Lung (tissue), 12 donors: ENCODE results near the gene PRCD. TPM values are rescaled to one million over a fixed set of nuclear protein-coding genes. Genes with fewer than 3 reads are reported as not detected.

Experiments
- ATAC-seq: fragments of 200-7000 bp; cut with Tn5 transposase; one replicate; pipeline ENCODE4 v1.9.1; 2020; ENCODE audit warnings: moderate number of reproducible peaks; ENCODE audit not compliant: insufficient read depth, low FRiP score
- DNase-seq, 3 donors: peaks; one replicate each; pipeline ENCODE4 v3.0.0-alpha.2; 2013 to 2017
- H3K27ac ChIP-seq, 2 donors: one replicate each; pipeline ENCODE4 v1.5.1; 2013; ENCODE audit warnings: mild to moderate bottlenecking in 2 of 2, moderate library complexity in 2 of 2, control low read depth in 1 of 2, inconsistent platforms in 1 of 2, low read depth in 1 of 2, low read length in 1 of 2
- H3K27me3 ChIP-seq, 3 donors: one replicate each; pipeline ENCODE4 v1.5.1; 2013; ENCODE audit warnings: low read length in 2 of 3; ENCODE audit not compliant: control insufficient read depth in 3 of 3, insufficient read depth in 3 of 3
- H3K36me3 ChIP-seq, 4 donors: one replicate each; pipeline ENCODE4 v1.5.1; 2013; ENCODE audit warnings: low read length in 4 of 4, mild to moderate bottlenecking in 1 of 4, moderate library complexity in 1 of 4; ENCODE audit not compliant: control insufficient read depth in 4 of 4, insufficient read depth in 4 of 4
- H3K4me1 ChIP-seq, 5 donors: one replicate each; pipeline ENCODE4 v1.5.1; 2013; ENCODE audit warnings: low read length in 5 of 5, mild to moderate bottlenecking in 2 of 5, moderate library complexity in 1 of 5; ENCODE audit not compliant: control insufficient read depth in 5 of 5, insufficient read depth in 5 of 5
- H3K4me3 ChIP-seq: one replicate; pipeline ENCODE4 v1.5.1; 2013; ENCODE audit warnings: mild to moderate bottlenecking, control low read depth, moderate library complexity
- H3K9ac ChIP-seq, 2 donors: one replicate each; pipeline ENCODE4 v1.5.1; 2013; ENCODE audit warnings: low read length in 2 of 2, control low read depth in 1 of 2; ENCODE audit not compliant: insufficient read depth in 1 of 2
- H3K9me3 ChIP-seq, 4 donors: one replicate each; pipeline ENCODE4 v1.5.1; 2013; ENCODE audit warnings: low read length in 3 of 4, mild to moderate bottlenecking in 1 of 4, moderate library complexity in 1 of 4; ENCODE audit not compliant: control insufficient read depth in 4 of 4, insufficient read depth in 3 of 4
- CTCF ChIP-seq: IDR thresholded peaks from 2 replicates; pipeline ENCODE4 v1.5.1; 2012; ENCODE audit warnings: mild to moderate bottlenecking; ENCODE audit errors: control extremely low read depth, extremely low read depth
- WGBS, 2 donors: extraction: QIAGEN DNeasy Blood & Tissue Kit; methylation state at CpG; one replicate each; pipeline ENCODE4 v1.1.7; 2013; 5-methylcytosine and 5-hydroxymethylcytosine counted together
- polyA plus RNA-seq, 2 donors: library from polyadenylated mRNA; stranded (reverse); fragments of 200-250 nt; gene quantifications; one replicate each; pipeline ENCODE4 v1.2.1, GENCODE V29; 2013
- total RNA-seq, 2 donors: library from RNA; depleted of rRNA in 1 of 2; stranded (reverse); fragments of >200 nt in 1 of 2; gene quantifications; one replicate each; pipeline ENCODE4 v1.2.1, GENCODE V29; 2014 to 2021
- donor health status: control.
- donor health status: control.
- donor health status: Bipolar disorder and iron deficiency.
- donor health status: healthy.
- donor health status: DM: yes; HTN: yes; CAD: no.

The PRCD gene
- total and polyA plus RNA-seq, 4 donors = 2.0 to 11.3 (median 5.6) TPM

- H3K4me1 ChIP-seq = peaks cover 0 to 57% (median 27%) of the 10 kb centered on the region in 5 donors
- TF ChIP-seq CTCF = peak; percentile 69
- H3K4me3 ChIP-seq = no peak overlapping the region
- H3K27ac ChIP-seq = peak overlapping the region; percentile 6 to 60
- ATAC-seq = no peak
- no peaks in the 10 kb centered on the region for H3K36me3 ChIP-seq
- WGBS, 2 donors = 9 to 22% methylated on average over 3 of the region's 3 CpGs
- no peaks in the 10 kb centered on the region for H3K9me3 ChIP-seq
- peaks cover 0 to 7% (median 4%) of the 10 kb centered on the region in 3 donors for H3K27me3 ChIP-seq
- peak; percentile 81 to 90 (median 87) for DNase-seq
- peak overlapping the region in 1 of 2 donors; percentile 26 for H3K9ac ChIP-seq
Measured at GRCh38 chr17:76547183-76547641, 7.4 kb downstream of the PRCD start.

GRCh38 chr17:76547642-76548202 lies 7.9 kb downstream of the PRCD start:
- no peak for TF ChIP-seq CTCF
- H3K9ac ChIP-seq = peak overlapping the region in 1 of 2 donors; percentile 26
- DNase-seq (no peak), ATAC-seq (no peak)
- no peaks in the 10 kb centered on the region for H3K36me3 ChIP-seq
- H3K4me1 ChIP-seq = peaks cover 0 to 53% (median 27%) of the 10 kb centered on the region in 5 donors
- no peaks in the 10 kb centered on the region for H3K9me3 ChIP-seq
- no peak overlapping the region for H3K27ac ChIP-seq
- WGBS, 2 donors = 81 to 90% methylated on average over 2 of the region's 2 CpGs
- H3K4me3 ChIP-seq = no peak overlapping the region
- peaks cover 0 to 4% (median 3%) of the 10 kb centered on the region in 3 donors for H3K27me3 ChIP-seq

- Histone ChIP-seq H3K9ac (no peak overlapping the region), H3K36me3 (no peaks in the 10 kb centered on the region), H3K9me3 (no peaks in the 10 kb centered on the region), H3K27ac (peak overlapping the region in 1 of 2 donors; percentile 23), H3K4me3 (no peak overlapping the region), H3K4me1 (peaks cover 0 to 45% (median 25%) of the 10 kb centered on the region in 5 donors), H3K27me3 (peaks cover 0 to 4% (median 3%) of the 10 kb centered on the region in 3 donors)
- no peak for DNase-seq
- ATAC-seq = no peak
- 70 to 74% methylated on average over 9 of the region's 9 CpGs for WGBS, 2 donors
- no peak for TF ChIP-seq CTCF
Measured at GRCh38 chr17:76548378-76549214, 8.8 kb downstream of the PRCD start.
